ENCODE results near the gene ATP8B3.

The ATP8B3 gene

GRCh38 chr19:1811942-1812425 is at the start of gene ATP8B3:
ATP8B3 (minus strand) TSS chr19:1812276; CDS start chr19:1811736, 540 bp downstream.
- no peak for DNase-seq

- DNase-seq = no peak
Observed at GRCh38 chr19:1861599-1862031, 49.5 kb upstream of the ATP8B3 start.

GRCh38 chr19:1860821-1861598 is 48.9 kb upstream of the ATP8B3 start:
- no peak for DNase-seq

GRCh38 chr19:1860042-1860775 is 48.1 kb upstream of the ATP8B3 start:
- no peak for DNase-seq

- no peak for DNase-seq
Observed at GRCh38 chr19:1859331-1859781, 47.3 kb upstream of the ATP8B3 start.

- no peak for DNase-seq
Observed at GRCh38 chr19:1858412-1859081, 46.5 kb upstream of the ATP8B3 start.

GRCh38 chr19:1857648-1858326 is 45.7 kb upstream of the ATP8B3 start:
- no peak for DNase-seq

GRCh38 chr19:1856698-1857603 is 44.9 kb upstream of the ATP8B3 start:
- peak; percentile 52 for DNase-seq

GRCh38 chr19:1856345-1856697 is 44.2 kb upstream of the ATP8B3 start:
- no peak for DNase-seq

- no peak for DNase-seq
Observed at GRCh38 chr19:1855828-1856255, 43.8 kb upstream of the ATP8B3 start.

GRCh38 chr19:1855040-1855827 is 43.2 kb upstream of the ATP8B3 start:
- DNase-seq = peak; percentile 49

- no peak for DNase-seq
Observed at GRCh38 chr19:1854542-1855039, 42.5 kb upstream of the ATP8B3 start.

- DNase-seq = no peak
Observed at GRCh38 chr19:1854039-1854541, 42.0 kb upstream of the ATP8B3 start.

GRCh38 chr19:1853295-1854038 is 41.4 kb upstream of the ATP8B3 start:
- DNase-seq = peak; percentile 65

- DNase-seq = no peak
Observed at GRCh38 chr19:1852581-1853128, 40.6 kb upstream of the ATP8B3 start.

- peak; percentile 72 for DNase-seq
Observed at GRCh38 chr19:1851654-1852580, 39.8 kb upstream of the ATP8B3 start.

GRCh38 chr19:1850809-1851653 is 39.0 kb upstream of the ATP8B3 start:
- no peak for DNase-seq

Data from activated T-cell treated with anti-CD3 and anti-CD28 coated beads for 4 hours (primary cell).